C4-2B (cell line): ENCODE results near the gene TAGLN2.

ENCODE experiments used
- H3K27ac ChIP-seq: fragments of 450-650 bp; 2 replicates; pipeline ENCODE4 v1.5.1; 2017
- CTCF ChIP-seq: fragments of 450-650 bp; conservative IDR thresholded peaks from 2 replicates; pipeline ENCODE4 v1.5.1; 2017; ENCODE audit warnings: mild to moderate bottlenecking
- ZFX ChIP-seq: fragments of 450-650 bp; IDR thresholded peaks from 2 replicates; pipeline ENCODE4 v1.6.1; 2017

Gene TAGLN2

DNA sequence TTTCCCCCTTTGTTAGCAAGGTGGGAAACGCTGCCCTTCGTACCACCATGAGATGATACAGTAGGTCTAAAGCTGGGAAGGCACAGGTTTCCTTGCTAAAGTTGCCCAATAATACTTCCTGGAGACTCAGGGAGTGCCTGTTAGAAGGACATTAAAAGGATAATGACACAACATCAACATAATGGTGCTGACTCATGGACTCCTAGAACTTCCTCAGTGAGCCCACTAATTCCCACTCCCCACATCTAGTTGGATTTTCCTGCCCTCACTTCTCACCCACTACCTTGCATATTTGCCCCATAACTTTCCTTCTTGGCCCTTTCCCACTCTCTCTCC is 42.8 kb downstream of the TAGLN2 start:
- TF ChIP-seq ZFX (no peak), CTCF (no peak)
- no peak overlapping the region for H3K27ac ChIP-seq

GRCh38 chr1:159881622-159882526 is 43.4 kb downstream of the TAGLN2 start:
- H3K27ac ChIP-seq: 0 out of 2 replicates have a peak overlapping the region, but pooled peaks have one; percentile 2

DNA sequence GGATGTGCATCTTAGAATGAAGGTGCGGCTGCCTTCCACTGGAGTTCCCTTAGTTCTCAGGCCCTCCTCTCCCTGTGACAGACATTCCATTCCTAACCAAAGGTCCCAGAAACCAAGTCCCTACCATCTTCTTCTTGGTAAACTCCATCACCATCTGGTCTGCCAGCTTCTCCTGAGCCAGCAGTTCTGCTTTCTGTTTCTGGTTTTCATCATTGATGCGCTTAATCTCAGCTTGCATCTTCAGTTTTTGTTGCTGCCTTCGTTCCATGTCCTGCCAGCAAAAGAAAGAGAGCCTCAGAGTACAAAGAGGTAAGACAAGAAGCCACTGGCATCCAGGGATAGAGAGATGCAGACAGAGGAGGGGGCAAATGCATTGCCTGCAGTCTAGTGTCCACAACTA is 44.9 kb downstream of the TAGLN2 start:
- no peak for TF ChIP-seq CTCF
- no peak for TF ChIP-seq ZFX
- H3K27ac ChIP-seq: no peak overlapping the region

More at GRCh38 chr1:159881622-159882526, 43.4 kb downstream of the TAGLN2 start:
- no peak for TF ChIP-seq ZFX
- TF ChIP-seq CTCF: no peak

GRCh38 chr1:159879977-159880376 is 45.3 kb downstream of the TAGLN2 start:
- no peak overlapping the region for H3K27ac ChIP-seq
- TF ChIP-seq ZFX: no peak
- no peak for TF ChIP-seq CTCF

DNA sequence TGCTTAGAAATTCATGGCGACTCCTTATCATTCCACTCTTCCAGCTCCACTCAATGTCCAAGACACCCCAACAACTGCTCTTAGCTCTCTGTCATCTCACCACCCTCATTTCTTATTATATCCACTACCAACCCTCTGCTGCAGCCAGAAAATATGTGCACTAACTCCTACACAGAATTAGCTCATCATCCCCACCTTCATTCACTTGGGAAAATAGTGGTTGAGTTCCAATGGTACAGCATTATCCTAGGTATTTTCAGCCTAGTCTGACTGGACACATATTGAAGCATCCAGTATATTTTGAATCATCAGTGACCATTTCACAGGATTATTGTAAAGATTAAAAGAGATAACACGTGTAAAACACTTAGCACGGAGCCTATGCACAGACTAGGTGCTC is 46.2 kb downstream of the TAGLN2 start:
- TF ChIP-seq CTCF: no peak
- TF ChIP-seq ZFX: no peak
- no peak overlapping the region for H3K27ac ChIP-seq

- TF ChIP-seq ZFX (no peak), CTCF (no peak)
- H3K27ac ChIP-seq: no peak overlapping the region
Observed at GRCh38 chr1:159877695-159878444, 47.4 kb downstream of the TAGLN2 start.

DNA sequence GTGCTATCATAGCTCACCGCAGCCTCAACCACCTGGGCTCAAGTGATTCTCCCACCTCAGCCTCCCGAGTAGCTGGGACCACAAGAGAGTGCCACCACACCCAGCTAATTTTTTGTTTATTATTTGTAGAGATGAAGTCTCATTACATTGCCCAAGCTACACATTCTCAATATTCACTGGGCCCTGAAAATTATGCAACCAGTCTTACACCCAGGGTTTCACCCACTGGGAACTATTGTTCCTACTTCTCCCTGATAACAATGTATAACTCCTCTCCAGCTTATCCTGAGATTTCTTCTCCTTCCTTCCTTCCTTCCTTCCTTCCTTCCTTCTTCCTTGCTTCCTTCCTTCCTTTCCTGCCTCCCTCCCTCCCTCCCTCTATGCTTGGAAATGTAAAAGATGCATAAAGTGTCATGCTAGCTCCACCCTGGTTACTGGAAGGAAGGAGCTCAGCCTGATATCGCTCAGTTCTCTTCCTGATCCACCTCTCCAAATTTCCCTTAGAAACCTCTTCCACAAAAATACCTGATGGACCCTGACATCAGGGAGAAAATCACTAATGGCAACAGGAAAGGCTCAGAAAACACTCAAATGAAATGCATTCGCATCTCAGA is 51.7 kb downstream of the TAGLN2 start:
- TF ChIP-seq ZFX: no peak
- no peak for TF ChIP-seq CTCF
- no peak overlapping the region for H3K27ac ChIP-seq
